Measurements from ENCODE around the gene HSPG2.

Gene HSPG2

GRCh38 chr1:21823980-21824702 lies 113.0 kb downstream of the HSPG2 start:
- Histone ChIP-seq H3K27me3 (ENCODE audit: control insufficient read depth, insufficient read depth, low read length, poor library complexity, severe bottlenecking) (no peaks in the 10 kb centered on the region), H3K4me3 (ENCODE audit: insufficient read depth, low read depth, low read length) (no peak overlapping the region), H3K4me1 (ENCODE audit: control insufficient read depth, insufficient read depth, low read length) (no peaks in the 10 kb centered on the region), H3K9me3 (ENCODE audit: control insufficient read depth, low read length) (no peaks in the 10 kb centered on the region), H3K36me3 (ENCODE audit: control insufficient read depth, insufficient read depth, low read length) (peaks cover 4% of the 10 kb centered on the region), H3K27ac (ENCODE audit: insufficient read depth, low read depth, low read length, poor library complexity, severe bottlenecking) (no peak overlapping the region)
- 93 to 95% methylated on average over 22 of the region's 22 CpGs for WGBS, 2 experiments

GRCh38 chr1:21823206-21823979 lies 113.7 kb downstream of the HSPG2 start:
- no peaks in the 10 kb centered on the region for H3K36me3 ChIP-seq (ENCODE audit: control insufficient read depth, insufficient read depth, low read length)

GRCh38 chr1:21822349-21822748 lies 114.8 kb downstream of the HSPG2 start:
- Histone ChIP-seq H3K9me3 (ENCODE audit: control insufficient read depth, low read length) (no peaks in the 10 kb centered on the region), H3K36me3 (ENCODE audit: control insufficient read depth, insufficient read depth, low read length) (no peaks in the 10 kb centered on the region), H3K4me3 (ENCODE audit: insufficient read depth, low read depth, low read length) (no peak overlapping the region), H3K27me3 (ENCODE audit: control insufficient read depth, insufficient read depth, low read length, poor library complexity, severe bottlenecking) (no peaks in the 10 kb centered on the region), H3K4me1 (ENCODE audit: control insufficient read depth, insufficient read depth, low read length) (no peaks in the 10 kb centered on the region), H3K27ac (ENCODE audit: insufficient read depth, low read depth, low read length, poor library complexity, severe bottlenecking) (no peak overlapping the region)
- WGBS, 2 experiments, result 52 to 58% methylated on average over 9 of the region's 9 CpGs

More at GRCh38 chr1:21823206-21823979, 113.7 kb downstream of the HSPG2 start:
- WGBS, 2 experiments, result 94% methylated on average over 44 of the region's 44 CpGs
- no peak overlapping the region for H3K4me3 ChIP-seq (ENCODE audit: insufficient read depth, low read depth, low read length)
- H3K4me1 ChIP-seq (ENCODE audit: control insufficient read depth, insufficient read depth, low read length), result no peaks in the 10 kb centered on the region
- H3K9me3 ChIP-seq (ENCODE audit: control insufficient read depth, low read length), result no peaks in the 10 kb centered on the region
- no peaks in the 10 kb centered on the region for H3K27me3 ChIP-seq (ENCODE audit: control insufficient read depth, insufficient read depth, low read length, poor library complexity, severe bottlenecking)
- no peak overlapping the region for H3K27ac ChIP-seq (ENCODE audit: insufficient read depth, low read depth, low read length, poor library complexity, severe bottlenecking)

- H3K9me3 ChIP-seq (ENCODE audit: control insufficient read depth, low read length), result no peaks in the 10 kb centered on the region
- H3K4me1 ChIP-seq (ENCODE audit: control insufficient read depth, insufficient read depth, low read length), result no peaks in the 10 kb centered on the region
- H3K27me3 ChIP-seq (ENCODE audit: control insufficient read depth, insufficient read depth, low read length, poor library complexity, severe bottlenecking), result no peaks in the 10 kb centered on the region
- H3K36me3 ChIP-seq (ENCODE audit: control insufficient read depth, insufficient read depth, low read length), result no peaks in the 10 kb centered on the region
- H3K27ac ChIP-seq (ENCODE audit: insufficient read depth, low read depth, low read length, poor library complexity, severe bottlenecking), result no peak overlapping the region
- H3K4me3 ChIP-seq (ENCODE audit: insufficient read depth, low read depth, low read length), result no peak overlapping the region
- WGBS, 2 experiments, result 92 to 95% methylated on average over 11 of the region's 11 CpGs
These were observed 115.6 kb downstream of the HSPG2 start for GRCh38 chr1:21821385-21822019.

GRCh38 chr1:21820597-21821232 lies 116.4 kb downstream of the HSPG2 start:
- 94 to 96% methylated on average over 9 of the region's 9 CpGs for WGBS, 2 experiments
- Histone ChIP-seq H3K4me3 (ENCODE audit: insufficient read depth, low read depth, low read length) (no peak overlapping the region), H3K27ac (ENCODE audit: insufficient read depth, low read depth, low read length, poor library complexity, severe bottlenecking) (no peak overlapping the region), H3K9me3 (ENCODE audit: control insufficient read depth, low read length) (no peaks in the 10 kb centered on the region), H3K36me3 (ENCODE audit: control insufficient read depth, insufficient read depth, low read length) (no peaks in the 10 kb centered on the region), H3K27me3 (ENCODE audit: control insufficient read depth, insufficient read depth, low read length, poor library complexity, severe bottlenecking) (no peaks in the 10 kb centered on the region), H3K4me1 (ENCODE audit: control insufficient read depth, insufficient read depth, low read length) (no peaks in the 10 kb centered on the region)

GRCh38 chr1:21818656-21819055 lies 118.5 kb downstream of the HSPG2 start:
- Histone ChIP-seq H3K27me3 (ENCODE audit: control insufficient read depth, insufficient read depth, low read length, poor library complexity, severe bottlenecking) (peaks cover 6% of the 10 kb centered on the region), H3K36me3 (ENCODE audit: control insufficient read depth, insufficient read depth, low read length) (no peaks in the 10 kb centered on the region), H3K27ac (ENCODE audit: insufficient read depth, low read depth, low read length, poor library complexity, severe bottlenecking) (no peak overlapping the region), H3K4me3 (ENCODE audit: insufficient read depth, low read depth, low read length) (no peak overlapping the region), H3K9me3 (ENCODE audit: control insufficient read depth, low read length) (no peaks in the 10 kb centered on the region), H3K4me1 (ENCODE audit: control insufficient read depth, insufficient read depth, low read length) (no peaks in the 10 kb centered on the region)
- WGBS, 2 experiments, result 40 to 49% methylated on average over 6 to 7 of the region's 10 CpGs

GRCh38 chr1:21816602-21817302 lies 120.4 kb downstream of the HSPG2 start:
- no peak overlapping the region for H3K4me3 ChIP-seq (ENCODE audit: insufficient read depth, low read depth, low read length)
- H3K36me3 ChIP-seq (ENCODE audit: control insufficient read depth, insufficient read depth, low read length), result no peaks in the 10 kb centered on the region
- H3K9me3 ChIP-seq (ENCODE audit: control insufficient read depth, low read length), result no peaks in the 10 kb centered on the region
- WGBS, 2 experiments, result 88 to 90% methylated on average over 8 of the region's 8 CpGs
- H3K4me1 ChIP-seq (ENCODE audit: control insufficient read depth, insufficient read depth, low read length), result peaks cover 5% of the 10 kb centered on the region
- peaks cover 9% of the 10 kb centered on the region for H3K27me3 ChIP-seq (ENCODE audit: control insufficient read depth, insufficient read depth, low read length, poor library complexity, severe bottlenecking)
- H3K27ac ChIP-seq (ENCODE audit: insufficient read depth, low read depth, low read length, poor library complexity, severe bottlenecking), result no peak overlapping the region

- peaks cover 9% of the 10 kb centered on the region for H3K27me3 ChIP-seq (ENCODE audit: control insufficient read depth, insufficient read depth, low read length, poor library complexity, severe bottlenecking)
- WGBS, 2 experiments, result 91% methylated on average over 12 of the region's 12 CpGs
- no peaks in the 10 kb centered on the region for H3K9me3 ChIP-seq (ENCODE audit: control insufficient read depth, low read length)
- peaks cover 5% of the 10 kb centered on the region for H3K4me1 ChIP-seq (ENCODE audit: control insufficient read depth, insufficient read depth, low read length)
- H3K4me3 ChIP-seq (ENCODE audit: insufficient read depth, low read depth, low read length), result no peak overlapping the region
- H3K27ac ChIP-seq (ENCODE audit: insufficient read depth, low read depth, low read length, poor library complexity, severe bottlenecking), result no peak overlapping the region
- H3K36me3 ChIP-seq (ENCODE audit: control insufficient read depth, insufficient read depth, low read length), result no peaks in the 10 kb centered on the region
These were observed 121.3 kb downstream of the HSPG2 start for GRCh38 chr1:21815724-21816321.

GRCh38 chr1:21814981-21815582 lies 122.0 kb downstream of the HSPG2 start:
- no peaks in the 10 kb centered on the region for H3K9me3 ChIP-seq (ENCODE audit: control insufficient read depth, low read length)
- H3K27ac ChIP-seq (ENCODE audit: insufficient read depth, low read depth, low read length, poor library complexity, severe bottlenecking), result no peak overlapping the region
- peaks cover 5% of the 10 kb centered on the region for H3K4me1 ChIP-seq (ENCODE audit: control insufficient read depth, insufficient read depth, low read length)
- no peaks in the 10 kb centered on the region for H3K36me3 ChIP-seq (ENCODE audit: control insufficient read depth, insufficient read depth, low read length)
- peaks cover 9% of the 10 kb centered on the region for H3K27me3 ChIP-seq (ENCODE audit: control insufficient read depth, insufficient read depth, low read length, poor library complexity, severe bottlenecking)
- WGBS, 2 experiments, result 95% methylated on average over 15 of the region's 15 CpGs
- no peak overlapping the region for H3K4me3 ChIP-seq (ENCODE audit: insufficient read depth, low read depth, low read length)
